CD4-positive, alpha-beta T cell treated with Interferon alpha-2 for 1 hour (primary cell): ENCODE measurements around the gene CEP350.
A peak's percentile ranks its signal among the peaks of the same experiment; 100 is the strongest.
"Not testable (repeated sequence)": the region's sequence is repeated elsewhere in the genome, so short reads cannot be mapped to it uniquely, and the experiment has no call there.

ENCODE experiments used
- DNase-seq, 2 donors: peaks; one replicate each; pipeline ENCODE4 v3.0.0-alpha.2; 2020 to 2022

CEP350 gene

GRCh38 chr1:179941454-179941853 is 13.2 kb upstream of the CEP350 start:
- no peak for DNase-seq

GRCh38 chr1:179950651-179951050 is 4.0 kb upstream of the CEP350 start:
- DNase-seq, result no peak

- DNase-seq, result no peak
Observed at GRCh38 chr1:179951383-179952144, 3.0 kb upstream of the CEP350 start.

- no peak for DNase-seq
Observed at GRCh38 chr1:179952186-179952585, 2.4 kb upstream of the CEP350 start.

- DNase-seq, result peak; percentile 38 to 61
Observed at GRCh38 chr1:179953974-179954492, 577 bp upstream of the CEP350 start.

- no peak for DNase-seq
Observed at GRCh38 chr1:179955287-179955680, 674 bp downstream of the CEP350 start.

GRCh38 chr1:179955731-179956130 is 1.1 kb downstream of the CEP350 start:
- no peak for DNase-seq

GRCh38 chr1:179958359-179958758 is 3.7 kb downstream of the CEP350 start:
- no peak for DNase-seq

GRCh38 chr1:179962168-179962567 is 7.6 kb downstream of the CEP350 start:
- not testable (repeated sequence) for DNase-seq

- no peak for DNase-seq
Observed at GRCh38 chr1:179966551-179966950, 11.9 kb downstream of the CEP350 start.

GRCh38 chr1:179968284-179968993 is 13.8 kb downstream of the CEP350 start:
- no peak for DNase-seq

- no peak for DNase-seq
Observed at GRCh38 chr1:179968994-179969919, 14.6 kb downstream of the CEP350 start.

GRCh38 chr1:179969962-179970361 is 15.4 kb downstream of the CEP350 start:
- no peak for DNase-seq

- no peak for DNase-seq
Observed at GRCh38 chr1:179971563-179972496, 17.2 kb downstream of the CEP350 start.

- no peak for DNase-seq
Observed at GRCh38 chr1:179973198-179974110, 18.8 kb downstream of the CEP350 start.

GRCh38 chr1:179976970-179977651 is 22.5 kb downstream of the CEP350 start:
- no peak for DNase-seq

- DNase-seq, result no peak
Observed at GRCh38 chr1:179978199-179979079, 23.8 kb downstream of the CEP350 start.

- DNase-seq, result no peak
Observed at GRCh38 chr1:179984101-179984500, 29.5 kb downstream of the CEP350 start.

GRCh38 chr1:179984942-179985341 is 30.3 kb downstream of the CEP350 start:
- DNase-seq, result no peak
